Keratinocyte (primary cell): ENCODE data around the gene F12. TPM values are rescaled to one million over a fixed set of nuclear protein-coding genes. Genes with fewer than 3 reads are reported as not detected.
"Not testable (repeated sequence)": the region's sequence is repeated elsewhere in the genome, so short reads cannot be mapped to it uniquely, and the experiment has no call there.

Experiments
- DNase-seq: peaks from one replicate; pipeline ENCODE4 v3.0.0-alpha.2; 2011; ENCODE audit warnings: low read depth, missing footprints, low spot score
- FAIRE-seq: peaks from 2 replicates; lab custom pipeline; 2011; peaks lifted over from hg19 to GRCh38; lab: Jason Lieb, UNC
- H2AFZ ChIP-seq: 2 replicates; pipeline ENCODE4 v1.6.0; 2012; ENCODE audit warnings: low read length, control low read depth, inconsistent platforms; ENCODE audit not compliant: control insufficient read depth
- H3K27ac ChIP-seq: 2 replicates; pipeline ENCODE4 v1.5.1; 2011; ENCODE audit warnings: low read length; ENCODE audit not compliant: control insufficient read depth, insufficient read depth
- H3K27me3 ChIP-seq: 3 replicates; pipeline ENCODE4 v1.6.0; 2011; ENCODE audit warnings: low read length; ENCODE audit not compliant: control insufficient read depth, insufficient read depth; ENCODE audit errors: extremely low read depth
- H3K36me3 ChIP-seq, 2 experiments: 2 replicates in 1 of 2; 3 replicates in 1 of 2; pipeline ENCODE4 v1.5.1; 2011; ENCODE audit warnings: low read length in 2 of 2, mild to moderate bottlenecking in 1 of 2; ENCODE audit not compliant: control insufficient read depth in 2 of 2, insufficient read depth in 2 of 2; ENCODE audit errors: extremely low read depth in 1 of 2
- H3K4me1 ChIP-seq: 3 replicates; pipeline ENCODE4 v1.5.1; 2011; ENCODE audit warnings: low read length; ENCODE audit not compliant: control insufficient read depth, insufficient read depth; ENCODE audit errors: extremely low read depth
- H3K4me2 ChIP-seq: 3 replicates; pipeline ENCODE4 v1.6.0; 2011; ENCODE audit warnings: low read depth, low read length; ENCODE audit not compliant: control insufficient read depth, insufficient read depth; ENCODE audit errors: extremely low read depth
- H3K4me3 ChIP-seq, 3 experiments: fragments of 200-600 bp in 1 of 3; sonication (generic) in 1 of 3; 2 replicates in 2 of 3; 3 replicates in 1 of 3; pipeline ENCODE4 v1.5.1; 2011 to 2016; ENCODE audit warnings: low read length in 3 of 3, mild to moderate bottlenecking in 3 of 3, control low read depth in 2 of 3, inconsistent platforms in 1 of 3, low read depth in 1 of 3, mixed read lengths in 1 of 3, mixed run types in 1 of 3, moderate library complexity in 1 of 3; ENCODE audit not compliant: control insufficient read depth in 2 of 3, insufficient read depth in 2 of 3; ENCODE audit errors: extremely low read depth in 1 of 3
- H3K79me2 ChIP-seq: 2 replicates; pipeline ENCODE4 v1.6.0; 2012; ENCODE audit warnings: low read length; ENCODE audit not compliant: control insufficient read depth, insufficient read depth
- H3K9ac ChIP-seq: 3 replicates; pipeline ENCODE4 v1.6.0; 2011; ENCODE audit warnings: low read length; ENCODE audit not compliant: control insufficient read depth, insufficient read depth; ENCODE audit errors: extremely low read depth
- H3K9me1 ChIP-seq: 3 replicates; pipeline ENCODE4 v1.6.0; 2011; ENCODE audit warnings: low read length; ENCODE audit not compliant: control insufficient read depth, insufficient read depth; ENCODE audit errors: extremely low read depth
- H3K9me3 ChIP-seq: 2 replicates; pipeline ENCODE4 v1.5.1; 2012; ENCODE audit warnings: low read depth, low read length; ENCODE audit not compliant: control insufficient read depth
- H4K20me1 ChIP-seq: 3 replicates; pipeline ENCODE4 v1.6.0; 2011; ENCODE audit warnings: low read length; ENCODE audit not compliant: control insufficient read depth, insufficient read depth; ENCODE audit errors: extremely low read depth
- EZH2 ChIP-seq: IDR thresholded peaks from one replicate; pipeline ENCODE4 v1.6.1; 2012; ENCODE audit warnings: inconsistent platforms, mild to moderate bottlenecking, low read length, moderate library complexity
- dilution Hi-C: fragments of 300-500 bp; cut with MboI; formaldehyde crosslinking; loops from one replicate; pipeline ENCODE4 v1.7.0; 2020; ENCODE audit warnings: low sequenced_read_pairs; ENCODE audit not compliant: extremely low pct_ligation_motif_present
- polyA plus RNA-seq, 5 experiments: library from polyadenylated mRNA; depleted of rRNA in 3 of 5; stranded (reverse) in 3 of 5; stranded (forward) in 1 of 5; unstranded in 1 of 5; fragments of >200 nt; gene quantifications; 1 replicate in 1 of 5; 2 replicates in 3 of 5; 3 replicates in 1 of 5; pipeline versions ENCODE4 v1.2.1 to v1.2.3, GENCODE V29; 2011 to 2012; ENCODE audit warnings: missing spikeins in 2 of 5, low read depth in 1 of 5, low replicate concordance in 1 of 5
- TF ChIP-seq, protein P1 (sequence below), 3 experiments: IDR thresholded peaks in 1 of 3; conservative IDR thresholded peaks in 1 of 3; optimal IDR thresholded peaks in 1 of 3; 2 replicates in 2 of 3; 3 replicates in 1 of 3; pipeline versions ENCODE3 to v1.5.1; 2011; ENCODE audit warnings: low read length in 3 of 3, mild to moderate bottlenecking in 3 of 3, moderate library complexity in 2 of 3, control low read depth in 1 of 3, inconsistent platforms in 1 of 3; ENCODE audit not compliant: insufficient read depth in 2 of 3; ENCODE audit errors: extremely low read depth in 1 of 3

Gene F12
- polyA plus RNA-seq, 1 donor (not counting 4 experiments of a cell fraction or from before 2014, with no cell fraction given): 7.7 TPM

DNA sequence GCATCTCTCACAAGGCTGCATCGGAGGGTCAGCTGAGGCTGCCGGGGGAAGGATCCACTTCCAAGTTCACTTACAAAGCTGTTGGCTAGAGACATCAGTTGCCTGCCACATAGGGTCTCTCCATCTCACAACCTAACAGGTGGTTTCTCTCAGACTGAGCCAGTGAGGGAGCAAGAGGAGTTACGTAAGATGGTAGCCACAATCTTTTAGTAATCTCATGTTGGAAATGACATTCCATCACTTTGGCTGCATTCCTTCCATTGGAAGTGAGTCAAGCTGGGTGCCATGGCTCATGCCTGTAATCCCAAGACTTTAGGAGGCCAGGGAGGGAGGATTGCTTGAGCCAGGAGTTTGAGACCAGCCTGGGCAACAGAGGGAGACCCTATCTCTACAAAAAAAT, 9.7 kb upstream of the F12 start:
- no peaks in the 10 kb centered on the region for H3K79me2 ChIP-seq
- TF ChIP-seq, protein P1, sequence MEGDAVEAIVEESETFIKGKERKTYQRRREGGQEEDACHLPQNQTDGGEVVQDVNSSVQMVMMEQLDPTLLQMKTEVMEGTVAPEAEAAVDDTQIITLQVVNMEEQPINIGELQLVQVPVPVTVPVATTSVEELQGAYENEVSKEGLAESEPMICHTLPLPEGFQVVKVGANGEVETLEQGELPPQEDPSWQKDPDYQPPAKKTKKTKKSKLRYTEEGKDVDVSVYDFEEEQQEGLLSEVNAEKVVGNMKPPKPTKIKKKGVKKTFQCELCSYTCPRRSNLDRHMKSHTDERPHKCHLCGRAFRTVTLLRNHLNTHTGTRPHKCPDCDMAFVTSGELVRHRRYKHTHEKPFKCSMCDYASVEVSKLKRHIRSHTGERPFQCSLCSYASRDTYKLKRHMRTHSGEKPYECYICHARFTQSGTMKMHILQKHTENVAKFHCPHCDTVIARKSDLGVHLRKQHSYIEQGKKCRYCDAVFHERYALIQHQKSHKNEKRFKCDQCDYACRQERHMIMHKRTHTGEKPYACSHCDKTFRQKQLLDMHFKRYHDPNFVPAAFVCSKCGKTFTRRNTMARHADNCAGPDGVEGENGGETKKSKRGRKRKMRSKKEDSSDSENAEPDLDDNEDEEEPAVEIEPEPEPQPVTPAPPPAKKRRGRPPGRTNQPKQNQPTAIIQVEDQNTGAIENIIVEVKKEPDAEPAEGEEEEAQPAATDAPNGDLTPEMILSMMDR (optimal IDR thresholded peaks at IDR 0.05 in 1 of 3, IDR thresholded peaks at IDR 0.05 in 1 of 3, conservative IDR thresholded peaks at IDR 0.05 in 1 of 3; ENCODE audit: extremely low read depth in 1 of 3, insufficient read depth in 2 of 3, low read length in 3 of 3): no peak
- no peak for TF ChIP-seq EZH2
- H3K27ac ChIP-seq: no peak overlapping the region
- H3K36me3 ChIP-seq: no peaks in the 10 kb centered on the region
- no peaks in the 10 kb centered on the region for H3K27me3 ChIP-seq
- dilution Hi-C loops: no loop called here
- no peak overlapping the region for H2AFZ ChIP-seq
- no peaks in the 10 kb centered on the region for H4K20me1 ChIP-seq
- FAIRE-seq (no peak), DNase-seq (no peak)
- H3K4me2 ChIP-seq: no peak overlapping the region
- no peaks in the 10 kb centered on the region for H3K4me1 ChIP-seq
- no peak overlapping the region for H3K9ac ChIP-seq
- H3K4me3 ChIP-seq: no peak overlapping the region
- no peaks in the 10 kb centered on the region for H3K9me1 ChIP-seq
- no peaks in the 10 kb centered on the region for H3K9me3 ChIP-seq

DNA sequence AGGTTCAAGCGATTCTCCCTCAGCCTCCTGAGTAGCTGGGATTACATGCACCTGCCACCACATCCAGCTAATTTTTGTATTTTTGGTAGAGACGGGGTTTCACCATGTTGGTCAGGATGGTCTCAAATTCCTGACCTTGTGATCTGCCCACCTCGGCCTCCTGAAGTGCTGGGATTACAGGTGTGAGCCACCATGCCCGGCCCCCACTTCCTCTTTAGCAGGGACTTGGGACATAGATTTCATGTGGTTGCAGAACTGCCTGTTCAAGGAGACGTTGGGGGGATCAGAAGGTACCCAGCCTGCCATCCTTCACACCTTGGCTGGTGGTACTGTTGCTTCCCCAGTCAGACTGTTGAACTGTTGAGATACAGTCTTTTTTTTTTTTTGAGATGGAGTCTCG, 7.7 kb upstream of the F12 start:
- H3K79me2 ChIP-seq, H3K9ac ChIP-seq, H3K4me2 ChIP-seq, H3K9me3 ChIP-seq, H4K20me1 ChIP-seq, H3K9me1 ChIP-seq, FAIRE-seq, H3K36me3 ChIP-seq, H3K4me3 ChIP-seq, H3K27me3 ChIP-seq, H2AFZ ChIP-seq, dilution Hi-C loops, H3K4me1 ChIP-seq, H3K27ac ChIP-seq, DNase-seq: not testable (repeated sequence)

DNA sequence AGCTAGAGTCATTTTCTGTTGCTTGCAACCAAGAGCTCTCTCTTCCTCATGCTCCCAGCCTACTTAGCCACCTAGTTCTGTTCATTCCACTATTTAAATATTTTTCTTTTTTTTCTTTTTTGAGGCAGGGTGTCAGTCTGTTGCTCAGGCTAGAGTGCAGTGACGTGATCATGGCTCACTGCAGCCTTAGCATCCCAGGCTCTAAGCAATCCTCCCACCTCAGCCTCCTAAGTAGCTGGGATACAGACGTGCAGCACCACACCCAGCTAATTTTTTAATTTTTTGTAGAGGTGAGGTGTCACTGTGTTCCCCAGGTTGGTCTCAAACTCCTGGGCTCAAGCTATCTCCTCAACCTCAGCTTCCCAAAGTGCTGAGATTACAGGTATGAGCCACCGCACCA, 5.1 kb upstream of the F12 start:
- no peaks in the 10 kb centered on the region for H3K9me1 ChIP-seq
- H4K20me1 ChIP-seq: no peaks in the 10 kb centered on the region
- no peaks in the 10 kb centered on the region for H3K9me3 ChIP-seq
- no peaks in the 10 kb centered on the region for H3K27me3 ChIP-seq
- TF ChIP-seq EZH2: no peak
- TF ChIP-seq, protein P1 (optimal IDR thresholded peaks at IDR 0.05 in 1 of 3, IDR thresholded peaks at IDR 0.05 in 1 of 3, conservative IDR thresholded peaks at IDR 0.05 in 1 of 3; ENCODE audit: extremely low read depth in 1 of 3, insufficient read depth in 2 of 3, low read length in 3 of 3): no peak
- H3K36me3 ChIP-seq: no peaks in the 10 kb centered on the region
- no peak overlapping the region for H3K4me2 ChIP-seq
- no peaks in the 10 kb centered on the region for H3K79me2 ChIP-seq
- H2AFZ ChIP-seq: no peak overlapping the region
- H3K4me1 ChIP-seq: no peaks in the 10 kb centered on the region
- no peak overlapping the region for H3K4me3 ChIP-seq
- H3K27ac ChIP-seq: no peak overlapping the region
- H3K9ac ChIP-seq: no peak overlapping the region
- DNase-seq (no peak), FAIRE-seq (no peak)
- dilution Hi-C loops: no loop called here
